ENCODE results near the gene MTFMT. TPM values are rescaled to one million over a fixed set of nuclear protein-coding genes. Genes with fewer than 3 reads are reported as not detected.

MTFMT gene
- total RNA-seq, 2 experiments from 2014 or later, result 13.3 to 15.5 TPM

DNA sequence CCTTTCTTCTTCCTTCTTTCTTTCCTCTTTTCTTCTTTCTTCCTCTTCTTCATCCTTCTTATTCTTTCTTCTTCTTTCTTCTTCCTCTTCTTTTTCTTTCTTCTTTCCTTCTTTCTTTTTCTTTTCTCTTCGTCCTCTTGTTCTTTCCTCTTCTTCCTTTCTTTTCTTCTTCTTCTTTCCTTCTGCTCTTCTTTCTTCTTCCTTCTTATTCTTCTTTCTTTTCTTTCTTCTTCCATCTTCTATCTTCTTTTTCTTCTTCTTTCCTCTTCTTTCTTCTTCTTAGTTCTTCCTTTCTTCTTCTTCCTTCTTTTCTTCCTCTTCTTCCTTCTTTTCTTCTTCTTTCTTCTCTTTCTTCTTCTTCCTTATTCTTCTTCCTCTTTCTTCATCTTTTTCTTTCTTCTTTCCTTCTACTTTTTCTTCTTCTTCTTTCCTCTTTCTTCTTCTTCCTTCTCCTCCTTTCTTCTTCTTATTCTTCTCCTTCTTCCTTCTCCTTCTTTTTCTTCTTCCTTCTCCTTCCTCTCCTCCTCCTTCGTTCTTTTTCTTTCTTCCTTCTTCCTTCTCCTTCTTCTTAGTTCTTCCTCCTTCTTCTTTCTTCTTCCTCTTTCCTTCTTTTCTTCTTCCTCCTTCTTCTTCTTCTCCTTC is 77.5 kb downstream of the MTFMT start:
- Mint-ChIP-seq H3K27me3 (no peaks in the 10 kb centered on the region), H3K4me1 (no peaks in the 10 kb centered on the region), H3K9me3 (no peaks in the 10 kb centered on the region), H3K27ac (no peak overlapping the region), H3K36me3 (ENCODE audit: low read depth) (peaks cover 18% of the 10 kb centered on the region), H3K4me3 (no peak overlapping the region)
- no peak for DNase-seq
- ChIA-PET POLR2A (no interaction called here), CTCF (no interaction called here)

Other genes with a start within 250 kb of the MTFMT start
- gene PIF1, start 204.0 kb downstream of the MTFMT start, total RNA-seq, result 10 to 100 TPM; 46.1 to 49.1 TPM
- gene PLEKHO2, start 187.7 kb downstream of the MTFMT start, total RNA-seq, result 10 to 100 TPM; 32.9 to 33.1 TPM
- 10 to 100 TPM; 14.2 to 15.1 TPM for gene ANKDD1A, start 117.7 kb downstream of the MTFMT start, total RNA-seq
- 10 to 100 TPM; 55.6 to 57.2 TPM for gene SPG21, start 39.7 kb downstream of the MTFMT start, total RNA-seq
- gene SLC51B, start 15.7 kb upstream of the MTFMT start, total RNA-seq, result not detected
- not detected for gene RASL12, start 38.4 kb upstream of the MTFMT start, total RNA-seq
- gene KBTBD13, start 47.1 kb upstream of the MTFMT start, total RNA-seq, result not detected
- 1 to 10 TPM; 3.0 to 3.3 TPM for gene UBAP1L, start 85.6 kb upstream of the MTFMT start, total RNA-seq
- gene PDCD7, start 104.2 kb upstream of the MTFMT start, total RNA-seq, result 10 to 100 TPM; 37.8 to 38.9 TPM
- gene CLPX, start 155.7 kb upstream of the MTFMT start, total RNA-seq, result 10 to 100 TPM; 48.5 to 57.8 TPM
- not detected for gene CILP, start 181.8 kb upstream of the MTFMT start, total RNA-seq